Kidney (tissue), 14 donors: Measurements from ENCODE around the gene NPC2. TPM values are rescaled to one million over a fixed set of nuclear protein-coding genes. Genes with fewer than 3 reads are reported as not detected.

Experiments
- DNase-seq, 5 donors: peaks; one replicate each; pipeline ENCODE4 v3.0.0-alpha.2; 2013 to 2020
- FAIRE-seq: peaks from 2 replicates; lab custom pipeline; 2012; peaks lifted over from hg19 to GRCh38; lab: Jason Lieb, UNC
- H3K27ac ChIP-seq, 2 donors: one replicate each; pipeline ENCODE4 v1.7.0; 2013; ENCODE audit warnings: low read depth in 2 of 2, low read length in 2 of 2, inconsistent platforms in 1 of 2
- H3K27me3 ChIP-seq: one replicate; pipeline ENCODE4 v1.7.1; 2013; ENCODE audit warnings: low read length, inconsistent platforms; ENCODE audit not compliant: control insufficient read depth, insufficient read depth
- H3K36me3 ChIP-seq, 3 donors: one replicate each; pipeline versions ENCODE4 v1.7.0 to v1.7.1; 2013; ENCODE audit warnings: low read length in 3 of 3, control low read depth in 1 of 3, inconsistent platforms in 1 of 3; ENCODE audit not compliant: insufficient read depth in 3 of 3, control insufficient read depth in 2 of 3
- H3K4me1 ChIP-seq, 3 donors: one replicate each; pipeline versions ENCODE4 v1.7.0 to v1.7.1; 2013; ENCODE audit warnings: low read length in 3 of 3, inconsistent platforms in 1 of 3, low read depth in 1 of 3; ENCODE audit not compliant: control insufficient read depth in 2 of 3, insufficient read depth in 2 of 3
- H3K4me3 ChIP-seq, 3 donors: one replicate each; pipeline versions ENCODE4 v1.7.0 to v1.8.1; 2013; ENCODE audit warnings: low read length in 3 of 3, control low read depth in 1 of 3, inconsistent platforms in 1 of 3
- H3K9ac ChIP-seq, 3 donors: one replicate each; pipeline versions ENCODE4 v1.7.0 to v1.7.1; 2013; ENCODE audit warnings: low read length in 3 of 3, control low read depth in 1 of 3, inconsistent platforms in 1 of 3
- H3K9me3 ChIP-seq, 3 donors: one replicate each; pipeline versions ENCODE4 v1.7.0 to v1.7.1; 2013; ENCODE audit warnings: low read length in 3 of 3, control low read depth in 1 of 3, inconsistent platforms in 1 of 3; ENCODE audit not compliant: control insufficient read depth in 2 of 3, insufficient read depth in 1 of 3
- CTCF ChIP-seq: IDR thresholded peaks from 3 replicates; pipeline ENCODE4 v1.5.1; 2012; ENCODE audit warnings: mild to moderate bottlenecking, moderate library complexity, borderline replicate concordance; ENCODE audit not compliant: insufficient read depth; ENCODE audit errors: extremely low read depth
- intact Hi-C: fragments of 100-400 bp; cut with DNase I; formaldehyde crosslinking; loops from one replicate; pipeline ENCODE4 v1.11.1; 2022
- polyA plus RNA-seq: library from polyadenylated mRNA; stranded (reverse); fragments of 350-450 nt; fragmentation: Illumina TruSeq; extraction: RNeasy Lipid Tissue Mini Kit (QIAGEN cat#74804); gene quantifications from one replicate; pipeline ENCODE4 v1.2.3, GENCODE V29; 2014; ENCODE audit warnings: low read depth, low replicate concordance; ENCODE audit not compliant: insufficient read depth
- total RNA-seq: library from RNA; stranded (reverse); fragmentation: NEBNext Ultra II Directional; extraction: Animal tissue kit (Norgen Biotek cat#: 25700); gene quantifications from one replicate; pipeline ENCODE4 v1.2.1, GENCODE V29; 2021
- donor health status: control.
- donor health status: control.
- donor health status: control.
- donor health status: control.
- donor health status: control.
- donor health status: DM: yes; HTN: yes; CAD: no.
- donor health status: Normal renal cell carcinoma (clear cell type).

Gene NPC2
- total and polyA plus RNA-seq, 2 donors from 2014 or later, result 217 to 435 TPM

GRCh38 chr14:74504874-74505720 is 12.0 kb upstream of the NPC2 start:
- Histone ChIP-seq H3K4me1 (no peaks in the 10 kb centered on the region), H3K36me3 (no peaks in the 10 kb centered on the region), H3K27ac (no peak overlapping the region), H3K4me3 (no peak overlapping the region), H3K9ac (no peak overlapping the region), H3K9me3 (no peaks in the 10 kb centered on the region), H3K27me3 (no peaks in the 10 kb centered on the region)
- peak in 1 of 5 donors; percentile 33 for DNase-seq
- no peak for TF ChIP-seq CTCF
- no peak for FAIRE-seq
- intact Hi-C loops, result no loop called here

GRCh38 chr14:74504412-74504811 is 11.3 kb upstream of the NPC2 start:
- intact Hi-C loops, result no loop called here
- H3K9ac ChIP-seq, result no peak overlapping the region
- peak in 1 of 5 donors; percentile 10 for DNase-seq
- no peak overlapping the region for H3K27ac ChIP-seq
- TF ChIP-seq CTCF, result no peak
- no peaks in the 10 kb centered on the region for H3K9me3 ChIP-seq
- H3K4me3 ChIP-seq, result no peak overlapping the region
- no peaks in the 10 kb centered on the region for H3K27me3 ChIP-seq
- H3K36me3 ChIP-seq, result no peaks in the 10 kb centered on the region
- no peak for FAIRE-seq
- H3K4me1 ChIP-seq, result no peaks in the 10 kb centered on the region

- DNase-seq (no peak), FAIRE-seq (no peak)
- H3K4me1 ChIP-seq, result no peaks in the 10 kb centered on the region
- intact Hi-C loops, result no loop called here
- H3K4me3 ChIP-seq, result no peak overlapping the region
- no peak overlapping the region for H3K9ac ChIP-seq
- H3K27ac ChIP-seq, result no peak overlapping the region
- H3K9me3 ChIP-seq, result no peaks in the 10 kb centered on the region
- H3K36me3 ChIP-seq, result no peaks in the 10 kb centered on the region
- no peak for TF ChIP-seq CTCF
- no peaks in the 10 kb centered on the region for H3K27me3 ChIP-seq
Measured at GRCh38 chr14:74503938-74504335, 10.8 kb upstream of the NPC2 start.
